IMR-90 (cell line): Measurements from ENCODE around the gene APPBP2. TPM values are rescaled to one million over a fixed set of nuclear protein-coding genes. Genes with fewer than 3 reads are reported as not detected.

Experiments used
- ATAC-seq: fragments of 200-7000 bp; cut with Tn5 transposase; 2 replicates; pipeline ENCODE4 v1.9.1; 2020; ENCODE audit warnings: low read depth, mild to moderate bottlenecking, moderate library complexity
- BruUV-seq: library from RNA; stranded (reverse); fragments of 400-500 nt; replicated peaks from 2 replicates; lab custom pipeline; 2021; lab: Mats Ljungman, UMichigan
- CTCF ChIA-PET: fragments of 300-600 bp; formaldehyde crosslinking; extraction: SDS; loops from one replicate; lab custom pipeline; 2021; ENCODE audit warnings: antibody characterized with exemption; lab: Yijun Ruan, JAX
- POLR2A ChIA-PET: fragments of 300-600 bp; sonication (Branson Sonifier 250); formaldehyde crosslinking; loops from one replicate; lab custom pipeline; 2022; ENCODE audit warnings: antibody characterized with exemption; ENCODE audit not compliant: unreplicated experiment; lab: Charles Lee
- DNase-seq: peaks from one replicate; pipeline ENCODE4 v3.0.0; 2013
- H2AFZ ChIP-seq: replicated peaks from 2 replicates; pipeline ENCODE3; 2013; ENCODE audit warnings: low read length, mild to moderate bottlenecking; ENCODE audit not compliant: poor library complexity
- H2AK5ac ChIP-seq: 2 replicates; pipeline ENCODE4 v1.6.1; 2013; ENCODE audit warnings: low read depth, low read length, inconsistent platforms
- H2AK9ac ChIP-seq: replicated peaks from 2 replicates; pipeline ENCODE3; 2013; ENCODE audit warnings: mild to moderate bottlenecking, low read depth, low read length, moderate library complexity; ENCODE audit not compliant: poor library complexity
- H2BK120ac ChIP-seq: 2 replicates; pipeline ENCODE4 v1.6.1; 2013; ENCODE audit warnings: low read depth, low read length, inconsistent platforms
- H2BK15ac ChIP-seq: 3 replicates; pipeline ENCODE4 v1.6.1; 2013; ENCODE audit warnings: low read depth, low read length, inconsistent platforms
- H2BK20ac ChIP-seq: 2 replicates; pipeline ENCODE4 v1.6.1; 2013; ENCODE audit warnings: low read depth, mild to moderate bottlenecking, inconsistent platforms, low read length, moderate library complexity
- H2BK5ac ChIP-seq: 2 replicates; pipeline ENCODE4 v1.6.1; 2013; ENCODE audit warnings: mild to moderate bottlenecking, low read depth, low read length, inconsistent platforms; ENCODE audit not compliant: poor library complexity, severe bottlenecking
- H3K14ac ChIP-seq: replicated peaks from 2 replicates; pipeline ENCODE4 v1.6.1; 2013; ENCODE audit warnings: low read depth, low read length, inconsistent platforms
- H3K18ac ChIP-seq: 2 replicates; pipeline ENCODE4 v1.6.1; 2013; ENCODE audit warnings: low read depth, low read length, control low read depth
- H3K23ac ChIP-seq: 2 replicates; pipeline ENCODE4 v1.6.1; 2013; ENCODE audit warnings: low read depth, low read length, inconsistent platforms
- H3K27ac ChIP-seq: 2 replicates; pipeline ENCODE4 v1.5.1; 2013; ENCODE audit warnings: mild to moderate bottlenecking, control low read depth, low read length; ENCODE audit not compliant: insufficient read depth
- H3K27me3 ChIP-seq: 2 replicates; pipeline ENCODE4 v1.6.1; 2013; ENCODE audit warnings: low read length; ENCODE audit not compliant: control insufficient read depth, insufficient read depth
- H3K36me3 ChIP-seq: 2 replicates; pipeline ENCODE4 v1.6.1; 2013; ENCODE audit warnings: low read length, mixed read lengths; ENCODE audit not compliant: control insufficient read depth, insufficient read depth
- H3K4ac ChIP-seq: 2 replicates; pipeline ENCODE4 v1.6.1; 2013; ENCODE audit warnings: low read depth, low read length, inconsistent platforms
- H3K4me1 ChIP-seq: 2 replicates; pipeline ENCODE4 v1.6.1; 2013; ENCODE audit warnings: low read length, mixed read lengths; ENCODE audit not compliant: control insufficient read depth, insufficient read depth
- H3K4me2 ChIP-seq: 2 replicates; pipeline ENCODE4 v1.6.1; 2013; ENCODE audit warnings: low read depth, mild to moderate bottlenecking, control low read depth, low read length, moderate library complexity
- H3K4me3 ChIP-seq: 2 replicates; pipeline ENCODE4 v1.5.1; 2013; ENCODE audit warnings: low read depth, mild to moderate bottlenecking, control low read depth, low read length, moderate library complexity; ENCODE audit not compliant: insufficient read depth
- H3K56ac ChIP-seq: 2 replicates; pipeline ENCODE4 v1.6.1; 2013; ENCODE audit warnings: low read length, inconsistent platforms; ENCODE audit not compliant: insufficient read depth; ENCODE audit errors: extremely low read depth
- H3K79me1 ChIP-seq, 2 experiments: 2 replicates each; pipeline ENCODE4 v1.6.1; 2013; ENCODE audit warnings: low read length in 2 of 2, inconsistent platforms in 1 of 2, low read depth in 1 of 2
- H3K9ac ChIP-seq: 2 replicates; pipeline ENCODE4 v1.6.1; 2013; ENCODE audit warnings: low read depth, low read length, control low read depth
- H3K9me1 ChIP-seq: 2 replicates; pipeline ENCODE4 v1.6.1; 2013; ENCODE audit warnings: low read length, inconsistent platforms; ENCODE audit not compliant: insufficient read depth
- H3K9me3 ChIP-seq: 2 replicates; pipeline ENCODE4 v1.6.1; 2013; ENCODE audit warnings: low read length; ENCODE audit not compliant: control insufficient read depth, insufficient read depth
- H4K20me1 ChIP-seq: 2 replicates; pipeline ENCODE4 v1.6.1; 2013; ENCODE audit warnings: low read length, inconsistent platforms; ENCODE audit not compliant: insufficient read depth
- H4K5ac ChIP-seq: 2 replicates; pipeline ENCODE4 v1.6.1; 2013; ENCODE audit warnings: mild to moderate bottlenecking, low read depth, low read length, control low read depth
- H4K8ac ChIP-seq, 2 experiments: 2 replicates each; pipeline ENCODE4 v1.6.1; 2013; ENCODE audit warnings: low read depth in 2 of 2, low read length in 2 of 2, control low read depth in 1 of 2, inconsistent platforms in 1 of 2
- H4K91ac ChIP-seq: 2 replicates; pipeline ENCODE4 v1.6.1; 2013; ENCODE audit warnings: low read depth, low read length, inconsistent platforms; ENCODE audit not compliant: insufficient read depth
- MAZ ChIP-seq: IDR thresholded peaks from 2 replicates; pipeline ENCODE4 v1.6.1; 2012; ENCODE audit warnings: low read depth, mild to moderate bottlenecking, low read length, improper control_type of control experiment, moderate library complexity, borderline replicate concordance
- NFE2L2 ChIP-seq: fragments of 150-350 bp; IDR thresholded peaks from 2 replicates; pipeline ENCODE4 v1.6.1; 2016; ENCODE audit warnings: low read depth, mild to moderate bottlenecking, low read length
- WGBS, 2 experiments: methylation state at CpG; one replicate each; pipeline versions ENCODE4 v1.1.5 to v1.1.7; 2013; ENCODE audit warnings: missing lambda C conversion rate in 2 of 2; ENCODE audit not compliant: insufficient read length in 1 of 2; ENCODE audit errors: extremely low coverage in 2 of 2; 5-methylcytosine and 5-hydroxymethylcytosine counted together
- dilution Hi-C: fragments of 300-500 bp; cut with HindIII; formaldehyde crosslinking; loops from one replicate; pipeline ENCODE4 v1.14.3; 2018; ENCODE audit warnings: low sequenced_read_pairs; ENCODE audit not compliant: unreplicated experiment
- in situ Hi-C: fragments of 300-500 bp; cut with MboI; formaldehyde crosslinking; loops from 3 replicates; pipeline ENCODE4 v1.14.3; 2019; ENCODE audit warnings: low sequenced_read_pairs, inconsistent platforms, mixed read lengths
- intact Hi-C: fragments of 100-400 bp; cut with micrococcal nuclease; formaldehyde crosslinking; loops from 2 replicates; pipeline ENCODE4 v1.10.0; 2022
- polyA plus RNA-seq, 3 experiments: library from polyadenylated mRNA; depleted of rRNA; stranded (reverse); fragments of >200 nt; gene quantifications; 2 replicates each; pipeline ENCODE4 v1.2.3, GENCODE V29; 2012; ENCODE audit warnings: low replicate concordance in 1 of 3
- total RNA-seq: library from RNA; depleted of rRNA; stranded (reverse); fragments of >200 nt; gene quantifications from 2 replicates; pipeline ENCODE4 v1.2.3, GENCODE V29; 2012

The APPBP2 gene
- total and polyA plus RNA-seq, 2 of the 4 experiments (the other 2 are of a cell fraction), result 12.3 to 93.9 TPM

DNA sequence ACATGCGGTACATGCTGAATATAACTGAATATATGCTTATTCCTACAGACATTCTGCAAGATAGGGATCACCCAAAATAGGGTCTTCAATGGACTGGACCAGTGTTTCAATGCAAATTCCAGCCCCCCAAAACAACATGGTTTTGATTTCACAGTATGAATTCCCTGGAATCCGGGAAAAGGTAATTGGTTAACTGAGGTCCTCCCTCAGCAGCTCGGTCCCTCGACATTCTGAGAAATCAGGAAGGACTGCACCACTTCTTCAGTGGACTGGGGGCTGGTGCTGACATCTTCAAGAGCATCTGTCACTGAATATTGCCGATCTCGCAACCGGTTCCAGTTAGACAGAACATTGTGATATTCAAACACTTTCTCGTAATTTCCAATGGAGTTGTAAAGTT lies 78.7 kb downstream of the APPBP2 start:
- dilution Hi-C loops, result no loop called here
- ATAC-seq (no peak), DNase-seq (no peak)
- H3K9me1 ChIP-seq, result no peaks in the 10 kb centered on the region
- no peak overlapping the region for H2BK120ac ChIP-seq
- H3K79me1 ChIP-seq, result peaks cover 0 to 3% of the 10 kb centered on the region in 2 experiments; a peak in 1 of 4 replicates
- H3K36me3 ChIP-seq, result peaks cover 17% of the 10 kb centered on the region
- ChIA-PET CTCF (no interaction called here), POLR2A (no interaction called here)
- 100% methylated on average over 3 of the region's 8 CpGs; no CpG with 5 or more reads in 1 of the 2 experiments for WGBS, 2 experiments
- no peak overlapping the region for H3K18ac ChIP-seq
- H3K4ac ChIP-seq, result no peak overlapping the region
- H3K4me1 ChIP-seq, result no peaks in the 10 kb centered on the region; the same call in 1 of the 2 replicates
- in situ Hi-C loops, result no loop called here
- H4K20me1 ChIP-seq, result no peaks in the 10 kb centered on the region; the same call in none of the 2 replicates
- H4K91ac ChIP-seq, result no peak overlapping the region
- no peak overlapping the region for H2AK5ac ChIP-seq
- no peaks in the 10 kb centered on the region for H3K27me3 ChIP-seq
- no peak overlapping the region for H2BK5ac ChIP-seq
- H3K27ac ChIP-seq, result no peak overlapping the region
- intact Hi-C loops, result no loop called here
- no peak overlapping the region for H3K56ac ChIP-seq
- no peak overlapping the region for H3K4me2 ChIP-seq
- BruUV-seq, result no TSS peak
- H3K4me3 ChIP-seq, result no peak overlapping the region
- TF ChIP-seq NFE2L2, result no peak
- no peak for TF ChIP-seq MAZ
- no peaks in the 10 kb centered on the region for H3K9me3 ChIP-seq
- no peak overlapping the region for H2BK15ac ChIP-seq
- H3K9ac ChIP-seq, result no peak overlapping the region
- H2AK9ac ChIP-seq, result no peak overlapping the region
- H2AFZ ChIP-seq, result no peak overlapping the region
- H4K8ac ChIP-seq, result no peak overlapping the region
- no peak overlapping the region for H2BK20ac ChIP-seq
- no peak overlapping the region for H3K23ac ChIP-seq
- no peak overlapping the region for H3K14ac ChIP-seq
- no peak overlapping the region for H4K5ac ChIP-seq
